Activated naive CD8-positive, alpha-beta T cell treated with anti-CD3 and anti-CD28 coated beads, Interleukin-2, amount 10 ng/mL, durations not matched to agents 7 days and 5 days (primary cell): ENCODE results near the gene CRHR2. TPM values are rescaled to one million over a fixed set of nuclear protein-coding genes. Genes with fewer than 3 reads are reported as not detected.

ENCODE experiments used
- ATAC-seq: fragments of 150-1000 bp; cut with Tn5 transposase; one replicate; pipeline ENCODE4 v1.10.0; 2021; ENCODE audit warnings: low read depth, moderate library complexity
- POLR2A ChIA-PET: fragments of 350-600 bp; sonication (Branson Sonifier 250); formaldehyde crosslinking; loops from one replicate; lab custom pipeline; 2021; ENCODE audit warnings: antibody characterized with exemption; lab: Charles Lee
- DNase-seq: peaks from one replicate; pipeline ENCODE4 v3.0.0; 2021
- H3K27ac Mint-ChIP-seq: one replicate; pipeline ENCODE4 v1.8.0; 2022; ENCODE audit warnings: mild to moderate bottlenecking, mixed read lengths
- H3K27me3 Mint-ChIP-seq: one replicate; pipeline ENCODE4 v1.8.0; 2022; ENCODE audit warnings: mild to moderate bottlenecking, moderate library complexity, mixed read lengths
- H3K36me3 Mint-ChIP-seq: one replicate; pipeline ENCODE4 v1.8.0; 2021; ENCODE audit warnings: mild to moderate bottlenecking, mixed read lengths
- H3K4me1 Mint-ChIP-seq: one replicate; pipeline ENCODE4 v1.8.0; 2021; ENCODE audit warnings: mixed read lengths
- H3K4me3 Mint-ChIP-seq: one replicate; pipeline ENCODE4 v1.8.0; 2022; ENCODE audit warnings: mild to moderate bottlenecking, moderate library complexity, mixed read lengths
- H3K9me3 Mint-ChIP-seq: one replicate; pipeline ENCODE4 v1.8.0; 2021; ENCODE audit warnings: mixed read lengths
- total RNA-seq, 2 experiments: library from RNA; stranded (reverse); gene quantifications; one replicate each; pipeline ENCODE4 v1.2.3, GENCODE V29; 2021

The CRHR2 gene
- total RNA-seq, 2 experiments from 2014 or later: not detected

- Mint-ChIP-seq H3K27ac (no peak overlapping the region), H3K9me3 (no peaks in the 10 kb centered on the region), H3K36me3 (no peaks in the 10 kb centered on the region), H3K4me3 (no peak overlapping the region), H3K27me3 (peaks cover 7% of the 10 kb centered on the region), H3K4me1 (peaks cover 5% of the 10 kb centered on the region)
- POLR2A ChIA-PET: no interaction called here
- ATAC-seq (no peak), DNase-seq (no peak)
Measured at GRCh38 chr7:30700941-30701340, 18.7 kb upstream of the CRHR2 start.

GRCh38 chr7:30699706-30700495 is 17.6 kb upstream of the CRHR2 start:
- Mint-ChIP-seq H3K36me3 (no peaks in the 10 kb centered on the region), H3K4me1 (peaks cover 5% of the 10 kb centered on the region), H3K27me3 (peaks cover 7% of the 10 kb centered on the region), H3K4me3 (no peak overlapping the region), H3K27ac (no peak overlapping the region), H3K9me3 (no peaks in the 10 kb centered on the region)
- ATAC-seq: no peak
- POLR2A ChIA-PET: no interaction called here
- no peak for DNase-seq

- ATAC-seq (no peak), DNase-seq (no peak)
- Mint-ChIP-seq H3K27ac (no peak overlapping the region), H3K9me3 (no peaks in the 10 kb centered on the region), H3K4me1 (peaks cover 5% of the 10 kb centered on the region), H3K27me3 (peaks cover 7% of the 10 kb centered on the region), H3K36me3 (no peaks in the 10 kb centered on the region), H3K4me3 (no peak overlapping the region)
- POLR2A ChIA-PET: no interaction called here
Measured at GRCh38 chr7:30698481-30698880, 16.2 kb upstream of the CRHR2 start.

GRCh38 chr7:30697719-30698460 is 15.6 kb upstream of the CRHR2 start:
- Mint-ChIP-seq H3K27ac (peak overlapping the region; percentile 3), H3K4me1 (peaks cover 5% of the 10 kb centered on the region), H3K36me3 (no peaks in the 10 kb centered on the region), H3K27me3 (peaks cover 7% of the 10 kb centered on the region), H3K4me3 (no peak overlapping the region), H3K9me3 (no peaks in the 10 kb centered on the region)
- no peak for DNase-seq
- POLR2A ChIA-PET: no interaction called here
- no peak for ATAC-seq

GRCh38 chr7:30694774-30695721 is 12.8 kb upstream of the CRHR2 start:
- Mint-ChIP-seq H3K36me3 (no peaks in the 10 kb centered on the region), H3K27ac (no peak overlapping the region), H3K4me3 (no peak overlapping the region), H3K27me3 (peaks cover 2% of the 10 kb centered on the region), H3K9me3 (no peaks in the 10 kb centered on the region), H3K4me1 (peaks cover 3% of the 10 kb centered on the region)
- ATAC-seq (no peak), DNase-seq (no peak)
- POLR2A ChIA-PET: no interaction called here

- H3K27ac Mint-ChIP-seq: no peak overlapping the region
- ATAC-seq: no peak
- peaks cover 2% of the 10 kb centered on the region for H3K27me3 Mint-ChIP-seq
- POLR2A ChIA-PET: no interaction called here
- H3K36me3 Mint-ChIP-seq: no peaks in the 10 kb centered on the region
- no peak overlapping the region for H3K4me3 Mint-ChIP-seq
- H3K9me3 Mint-ChIP-seq: no peaks in the 10 kb centered on the region
- peaks cover 3% of the 10 kb centered on the region for H3K4me1 Mint-ChIP-seq
- DNase-seq: no peak
Measured at GRCh38 chr7:30694218-30694745, 12.0 kb upstream of the CRHR2 start.

GRCh38 chr7:30692882-30693281 is 10.6 kb upstream of the CRHR2 start:
- H3K27me3 Mint-ChIP-seq: peaks cover 2% of the 10 kb centered on the region
- H3K4me1 Mint-ChIP-seq: peaks cover 3% of the 10 kb centered on the region
- no peak for DNase-seq
- no peak overlapping the region for H3K4me3 Mint-ChIP-seq
- no peak for ATAC-seq
- H3K9me3 Mint-ChIP-seq: no peaks in the 10 kb centered on the region
- POLR2A ChIA-PET: no interaction called here
- no peak overlapping the region for H3K27ac Mint-ChIP-seq
- H3K36me3 Mint-ChIP-seq: no peaks in the 10 kb centered on the region

- no peak overlapping the region for H3K27ac Mint-ChIP-seq
- POLR2A ChIA-PET: no interaction called here
- peaks cover 1% of the 10 kb centered on the region for H3K4me1 Mint-ChIP-seq
- ATAC-seq (no peak), DNase-seq (no peak)
- no peaks in the 10 kb centered on the region for H3K36me3 Mint-ChIP-seq
- no peaks in the 10 kb centered on the region for H3K9me3 Mint-ChIP-seq
- H3K4me3 Mint-ChIP-seq: no peak overlapping the region
- H3K27me3 Mint-ChIP-seq: no peaks in the 10 kb centered on the region
Measured at GRCh38 chr7:30692438-30692837, 10.2 kb upstream of the CRHR2 start.

GRCh38 chr7:30690011-30690410 is 7.8 kb upstream of the CRHR2 start:
- no peak for DNase-seq
- Mint-ChIP-seq H3K9me3 (no peaks in the 10 kb centered on the region), H3K27ac (no peak overlapping the region), H3K27me3 (peaks cover 9% of the 10 kb centered on the region), H3K4me3 (no peak overlapping the region), H3K36me3 (no peaks in the 10 kb centered on the region), H3K4me1 (peaks cover 2% of the 10 kb centered on the region)
- POLR2A ChIA-PET: no interaction called here
- ATAC-seq: no peak

GRCh38 chr7:30688718-30689221 is 6.5 kb upstream of the CRHR2 start:
- H3K36me3 Mint-ChIP-seq: no peaks in the 10 kb centered on the region
- no peaks in the 10 kb centered on the region for H3K9me3 Mint-ChIP-seq
- H3K27me3 Mint-ChIP-seq: peaks cover 17% of the 10 kb centered on the region
- H3K4me1 Mint-ChIP-seq: peaks cover 2% of the 10 kb centered on the region
- H3K27ac Mint-ChIP-seq: no peak overlapping the region
- H3K4me3 Mint-ChIP-seq: no peak overlapping the region
- DNase-seq (no peak), ATAC-seq (no peak)
- POLR2A ChIA-PET: no interaction called here

GRCh38 chr7:30687604-30688003 is 5.3 kb upstream of the CRHR2 start:
- Mint-ChIP-seq H3K36me3 (no peaks in the 10 kb centered on the region), H3K9me3 (no peaks in the 10 kb centered on the region), H3K27ac (no peak overlapping the region), H3K4me1 (peaks cover 6% of the 10 kb centered on the region), H3K27me3 (peaks cover 27% of the 10 kb centered on the region), H3K4me3 (no peak overlapping the region)
- DNase-seq: no peak
- peak; percentile 34 for ATAC-seq
- POLR2A ChIA-PET: no interaction called here

- Mint-ChIP-seq H3K4me3 (no peak overlapping the region), H3K27me3 (peaks cover 53% of the 10 kb centered on the region)
Measured at GRCh38 chr7:30684351-30684750, 2.1 kb upstream of the CRHR2 start.

GRCh38 chr7:30683816-30684215 is 1.6 kb upstream of the CRHR2 start:
- POLR2A ChIA-PET: no interaction called here
- H3K4me1 Mint-ChIP-seq: peaks cover 11% of the 10 kb centered on the region
- no peaks in the 10 kb centered on the region for H3K9me3 Mint-ChIP-seq
- no peak overlapping the region for H3K27ac Mint-ChIP-seq
- no peaks in the 10 kb centered on the region for H3K36me3 Mint-ChIP-seq
- DNase-seq (no peak), ATAC-seq (no peak)
- peaks cover 58% of the 10 kb centered on the region for H3K27me3 Mint-ChIP-seq
- no peak overlapping the region for H3K4me3 Mint-ChIP-seq

More at GRCh38 chr7:30684351-30684750, 2.1 kb upstream of the CRHR2 start:
- POLR2A ChIA-PET: no interaction called here
- H3K9me3 Mint-ChIP-seq: no peaks in the 10 kb centered on the region
- ATAC-seq: no peak
- H3K4me1 Mint-ChIP-seq: peaks cover 11% of the 10 kb centered on the region
- H3K27ac Mint-ChIP-seq: no peak overlapping the region
- DNase-seq: no peak
- no peaks in the 10 kb centered on the region for H3K36me3 Mint-ChIP-seq
